ENCODE measurements around the gene TAB2.

The TAB2 gene

GRCh38 chr6:149306967-149307366, 10.5 kb upstream of the TAB2 start:
- DNase-seq (ENCODE audit: low spot score), result no peak
- in situ Hi-C loops (cut with MboI; ENCODE audit: low pct_unique_long_range_greater_than_20kb, low sequenced_read_pairs, unreplicated experiment), result no loop called here
- TF ChIP-seq, protein P1, sequence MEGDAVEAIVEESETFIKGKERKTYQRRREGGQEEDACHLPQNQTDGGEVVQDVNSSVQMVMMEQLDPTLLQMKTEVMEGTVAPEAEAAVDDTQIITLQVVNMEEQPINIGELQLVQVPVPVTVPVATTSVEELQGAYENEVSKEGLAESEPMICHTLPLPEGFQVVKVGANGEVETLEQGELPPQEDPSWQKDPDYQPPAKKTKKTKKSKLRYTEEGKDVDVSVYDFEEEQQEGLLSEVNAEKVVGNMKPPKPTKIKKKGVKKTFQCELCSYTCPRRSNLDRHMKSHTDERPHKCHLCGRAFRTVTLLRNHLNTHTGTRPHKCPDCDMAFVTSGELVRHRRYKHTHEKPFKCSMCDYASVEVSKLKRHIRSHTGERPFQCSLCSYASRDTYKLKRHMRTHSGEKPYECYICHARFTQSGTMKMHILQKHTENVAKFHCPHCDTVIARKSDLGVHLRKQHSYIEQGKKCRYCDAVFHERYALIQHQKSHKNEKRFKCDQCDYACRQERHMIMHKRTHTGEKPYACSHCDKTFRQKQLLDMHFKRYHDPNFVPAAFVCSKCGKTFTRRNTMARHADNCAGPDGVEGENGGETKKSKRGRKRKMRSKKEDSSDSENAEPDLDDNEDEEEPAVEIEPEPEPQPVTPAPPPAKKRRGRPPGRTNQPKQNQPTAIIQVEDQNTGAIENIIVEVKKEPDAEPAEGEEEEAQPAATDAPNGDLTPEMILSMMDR (IDR thresholded peaks at IDR 0.05; ENCODE audit: extremely low read depth, insufficient read depth, missing control alignments), result no peak

GRCh38 chr6:149311293-149311692, 6.2 kb upstream of the TAB2 start:
- DNase-seq (ENCODE audit: low spot score), result no peak
- in situ Hi-C loops (cut with MboI; ENCODE audit: low pct_unique_long_range_greater_than_20kb, low sequenced_read_pairs, unreplicated experiment), result no loop called here
- TF ChIP-seq, protein P1 (IDR thresholded peaks at IDR 0.05; ENCODE audit: extremely low read depth, insufficient read depth, missing control alignments), result no peak

GRCh38 chr6:149311766-149312165, 5.7 kb upstream of the TAB2 start:
- in situ Hi-C loops (cut with MboI; ENCODE audit: low pct_unique_long_range_greater_than_20kb, low sequenced_read_pairs, unreplicated experiment), result no loop called here
- TF ChIP-seq, protein P1 (IDR thresholded peaks at IDR 0.05; ENCODE audit: extremely low read depth, insufficient read depth, missing control alignments), result no peak
- no peak for DNase-seq (ENCODE audit: low spot score)

GRCh38 chr6:149313070-149313469, 4.4 kb upstream of the TAB2 start:
- DNase-seq (ENCODE audit: low spot score), result no peak
- in situ Hi-C loops (cut with MboI; ENCODE audit: low pct_unique_long_range_greater_than_20kb, low sequenced_read_pairs, unreplicated experiment), result no loop called here
- TF ChIP-seq, protein P1 (IDR thresholded peaks at IDR 0.05; ENCODE audit: extremely low read depth, insufficient read depth, missing control alignments), result no peak

- no peak for DNase-seq (ENCODE audit: low spot score)
- in situ Hi-C loops (cut with MboI; ENCODE audit: low pct_unique_long_range_greater_than_20kb, low sequenced_read_pairs, unreplicated experiment), result no loop called here
- TF ChIP-seq, protein P1 (IDR thresholded peaks at IDR 0.05; ENCODE audit: extremely low read depth, insufficient read depth, missing control alignments), result no peak
These were observed 3.7 kb upstream of the TAB2 start for GRCh38 chr6:149313861-149314260.

GRCh38 chr6:149314325-149314905, 3.1 kb upstream of the TAB2 start:
- TF ChIP-seq, protein P1 (IDR thresholded peaks at IDR 0.05; ENCODE audit: extremely low read depth, insufficient read depth, missing control alignments), result no peak
- in situ Hi-C loops (cut with MboI; ENCODE audit: low pct_unique_long_range_greater_than_20kb, low sequenced_read_pairs, unreplicated experiment), result no loop called here
- no peak for DNase-seq (ENCODE audit: low spot score)
